ENCODE measurements around the gene SRXN1.

Gene SRXN1

DNA sequence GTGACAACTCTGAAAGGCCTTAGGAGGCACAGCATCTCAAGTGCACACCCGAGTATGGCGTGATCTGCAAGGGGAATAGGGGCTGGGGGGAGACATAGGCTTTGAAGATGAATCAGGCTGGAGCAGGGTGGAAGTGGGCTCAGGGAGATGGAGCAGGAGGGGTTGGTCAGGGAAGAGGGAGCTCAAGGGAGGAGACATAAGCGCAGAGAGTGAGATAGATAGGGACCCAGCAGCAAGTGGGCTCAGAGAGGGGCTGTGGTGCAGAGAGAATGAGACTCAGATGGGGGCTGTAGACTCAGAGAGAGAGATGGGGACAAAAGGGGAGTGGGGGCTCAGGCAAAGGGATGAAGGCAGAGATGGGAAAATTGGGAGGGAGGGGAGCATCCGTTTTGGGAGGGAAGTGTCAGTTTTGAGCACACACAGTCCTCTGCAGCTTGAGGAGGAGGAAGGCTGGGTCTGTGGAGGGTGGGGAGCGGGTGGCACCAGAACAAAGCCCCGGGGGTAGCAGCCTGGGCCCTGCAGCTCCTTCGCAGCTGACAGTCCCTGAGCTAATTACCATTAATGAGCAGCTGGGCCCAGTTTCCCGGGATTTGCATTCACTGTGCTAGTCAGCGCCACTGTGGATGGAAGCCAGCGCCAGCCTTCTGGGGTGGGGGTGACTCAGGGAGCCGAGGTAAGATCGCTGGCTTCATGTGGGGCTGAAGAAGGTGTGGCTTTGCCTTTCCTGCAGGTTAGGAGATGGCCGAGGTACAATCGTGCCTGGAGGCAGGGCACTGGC lies 18.7 kb downstream of the SRXN1 start:
- TF ChIP-seq SIN3A (IDR thresholded peaks at IDR 0.05; ENCODE audit: borderline replicate concordance, insufficient read depth, low read length), result no peak
- TF ChIP-seq POLR2AphosphoS5 (IDR thresholded peaks at IDR 0.05; ENCODE audit: low read depth, low read length), result no peak
- TF ChIP-seq, protein P1, sequence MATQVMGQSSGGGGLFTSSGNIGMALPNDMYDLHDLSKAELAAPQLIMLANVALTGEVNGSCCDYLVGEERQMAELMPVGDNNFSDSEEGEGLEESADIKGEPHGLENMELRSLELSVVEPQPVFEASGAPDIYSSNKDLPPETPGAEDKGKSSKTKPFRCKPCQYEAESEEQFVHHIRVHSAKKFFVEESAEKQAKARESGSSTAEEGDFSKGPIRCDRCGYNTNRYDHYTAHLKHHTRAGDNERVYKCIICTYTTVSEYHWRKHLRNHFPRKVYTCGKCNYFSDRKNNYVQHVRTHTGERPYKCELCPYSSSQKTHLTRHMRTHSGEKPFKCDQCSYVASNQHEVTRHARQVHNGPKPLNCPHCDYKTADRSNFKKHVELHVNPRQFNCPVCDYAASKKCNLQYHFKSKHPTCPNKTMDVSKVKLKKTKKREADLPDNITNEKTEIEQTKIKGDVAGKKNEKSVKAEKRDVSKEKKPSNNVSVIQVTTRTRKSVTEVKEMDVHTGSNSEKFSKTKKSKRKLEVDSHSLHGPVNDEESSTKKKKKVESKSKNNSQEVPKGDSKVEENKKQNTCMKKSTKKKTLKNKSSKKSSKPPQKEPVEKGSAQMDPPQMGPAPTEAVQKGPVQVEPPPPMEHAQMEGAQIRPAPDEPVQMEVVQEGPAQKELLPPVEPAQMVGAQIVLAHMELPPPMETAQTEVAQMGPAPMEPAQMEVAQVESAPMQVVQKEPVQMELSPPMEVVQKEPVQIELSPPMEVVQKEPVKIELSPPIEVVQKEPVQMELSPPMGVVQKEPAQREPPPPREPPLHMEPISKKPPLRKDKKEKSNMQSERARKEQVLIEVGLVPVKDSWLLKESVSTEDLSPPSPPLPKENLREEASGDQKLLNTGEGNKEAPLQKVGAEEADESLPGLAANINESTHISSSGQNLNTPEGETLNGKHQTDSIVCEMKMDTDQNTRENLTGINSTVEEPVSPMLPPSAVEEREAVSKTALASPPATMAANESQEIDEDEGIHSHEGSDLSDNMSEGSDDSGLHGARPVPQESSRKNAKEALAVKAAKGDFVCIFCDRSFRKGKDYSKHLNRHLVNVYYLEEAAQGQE (IDR thresholded peaks at IDR 0.05; ENCODE audit: insufficient read depth in 1 of 2, low read depth in 2 of 2, low read length in 2 of 2), result no peak
- TF ChIP-seq TAF1 (IDR thresholded peaks at IDR 0.05; ENCODE audit: borderline replicate concordance, insufficient read depth, low read length), result no peak
- no peak for TF ChIP-seq FOXP2 (optimal IDR thresholded peaks at IDR 0.05; ENCODE audit: borderline replicate concordance, extremely low read depth, extremely low read length, insufficient read depth)

DNA sequence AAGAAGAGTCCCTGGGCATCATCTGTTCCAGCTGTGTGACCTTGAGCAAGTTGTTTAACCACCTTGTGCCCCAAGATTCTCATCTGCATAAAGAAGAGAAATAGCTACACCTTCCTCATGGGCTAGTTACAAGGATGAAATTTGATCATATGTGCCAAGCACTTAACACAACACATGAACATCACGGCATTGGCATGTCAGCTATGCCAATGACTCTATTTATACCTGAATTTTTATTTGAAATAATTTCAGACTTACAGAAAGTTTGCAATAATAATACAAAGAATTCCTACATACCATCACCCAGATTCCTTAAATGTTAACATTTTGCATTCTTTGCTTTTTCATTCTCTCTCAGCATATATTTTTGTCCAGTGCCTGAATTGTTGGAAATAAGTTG lies 21.9 kb downstream of the SRXN1 start:
- no peak for TF ChIP-seq POLR2AphosphoS5 (IDR thresholded peaks at IDR 0.05; ENCODE audit: low read depth, low read length)
- no peak for TF ChIP-seq FOXP2 (optimal IDR thresholded peaks at IDR 0.05; ENCODE audit: borderline replicate concordance, extremely low read depth, extremely low read length, insufficient read depth)
- no peak for TF ChIP-seq TAF1 (IDR thresholded peaks at IDR 0.05; ENCODE audit: borderline replicate concordance, insufficient read depth, low read length)
- TF ChIP-seq SIN3A (IDR thresholded peaks at IDR 0.05; ENCODE audit: borderline replicate concordance, insufficient read depth, low read length), result no peak
- TF ChIP-seq, protein P1 (IDR thresholded peaks at IDR 0.05; ENCODE audit: insufficient read depth in 1 of 2, low read depth in 2 of 2, low read length in 2 of 2), result no peak

DNA sequence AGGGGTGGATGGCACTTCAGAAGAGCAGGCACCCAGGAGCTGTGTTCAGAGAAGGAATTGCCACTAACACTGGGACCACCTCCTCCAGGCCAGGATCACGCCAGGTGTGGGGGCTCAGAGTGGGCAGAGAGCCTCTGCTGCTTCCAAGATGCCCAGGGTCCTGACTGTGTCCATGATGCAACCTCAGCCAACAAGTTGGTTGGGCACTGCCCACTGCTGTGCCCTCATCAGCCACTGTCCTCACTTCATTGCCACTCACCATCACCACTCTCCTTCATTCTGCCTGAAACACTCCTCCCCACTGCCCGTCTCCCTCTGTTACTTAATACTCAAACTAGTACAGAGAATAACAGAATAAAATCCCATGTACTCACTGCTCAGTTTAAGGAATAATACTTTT lies 26.4 kb downstream of the SRXN1 start:
- no peak for TF ChIP-seq SIN3A (IDR thresholded peaks at IDR 0.05; ENCODE audit: borderline replicate concordance, insufficient read depth, low read length)
- TF ChIP-seq FOXP2 (optimal IDR thresholded peaks at IDR 0.05; ENCODE audit: borderline replicate concordance, extremely low read depth, extremely low read length, insufficient read depth), result no peak
- TF ChIP-seq TAF1 (IDR thresholded peaks at IDR 0.05; ENCODE audit: borderline replicate concordance, insufficient read depth, low read length), result no peak
- TF ChIP-seq, protein P1 (IDR thresholded peaks at IDR 0.05; ENCODE audit: insufficient read depth in 1 of 2, low read depth in 2 of 2, low read length in 2 of 2), result no peak

DNA sequence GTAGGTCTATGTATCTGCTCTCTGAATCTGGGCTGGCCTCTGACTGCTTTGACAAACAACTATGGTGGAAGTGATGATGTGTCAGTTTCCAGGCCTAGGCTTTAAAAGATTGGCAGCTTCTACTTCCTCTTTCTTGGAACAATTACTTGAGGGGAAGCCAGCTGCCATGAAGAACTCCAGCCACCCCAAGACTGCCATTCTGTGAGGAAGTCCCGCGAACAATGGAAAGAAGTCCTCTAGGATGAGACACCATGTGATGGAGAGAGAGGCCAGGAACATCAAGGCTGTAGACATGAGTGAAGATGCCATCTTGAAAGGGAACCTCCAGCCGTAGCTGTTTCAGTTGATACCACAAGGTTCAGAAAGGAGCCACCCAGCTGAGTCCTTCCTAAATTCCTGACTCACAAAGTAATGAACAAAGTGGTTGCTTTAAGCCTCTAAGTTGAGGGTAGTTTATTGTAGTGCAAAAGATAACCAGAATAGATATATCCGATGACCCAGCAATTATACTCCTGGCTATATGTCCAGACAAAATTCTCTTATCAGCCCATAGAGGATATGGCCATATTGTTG lies 27.6 kb downstream of the SRXN1 start:
- TF ChIP-seq SIN3A (IDR thresholded peaks at IDR 0.05; ENCODE audit: borderline replicate concordance, insufficient read depth, low read length), result no peak
- no peak for TF ChIP-seq POLR2AphosphoS5 (IDR thresholded peaks at IDR 0.05; ENCODE audit: low read depth, low read length)
- no peak for TF ChIP-seq FOXP2 (optimal IDR thresholded peaks at IDR 0.05; ENCODE audit: borderline replicate concordance, extremely low read depth, extremely low read length, insufficient read depth)
- TF ChIP-seq, protein P1 (IDR thresholded peaks at IDR 0.05; ENCODE audit: insufficient read depth in 1 of 2, low read depth in 2 of 2, low read length in 2 of 2), result no peak
- TF ChIP-seq TAF1 (IDR thresholded peaks at IDR 0.05; ENCODE audit: borderline replicate concordance, insufficient read depth, low read length), result no peak
